Neural cell (in vitro differentiated cells): ENCODE measurements around the gene TIMM44. TPM values are rescaled to one million over a fixed set of nuclear protein-coding genes. Genes with fewer than 3 reads are reported as not detected.

ENCODE experiments used
- H2AFZ ChIP-seq: fragments of 200-600, 300-800 bp; sonication (generic), shearing (Covaris generic); 2 replicates; pipeline ENCODE4 v1.6.0; 2014; ENCODE audit warnings: low read depth, mild to moderate bottlenecking, antibody characterized with exemption, low read length, moderate library complexity
- H3F3A ChIP-seq: fragments of 200-600 bp; shearing (Covaris generic); 2 replicates; pipeline ENCODE4 v1.6.1; 2016; ENCODE audit warnings: mild to moderate bottlenecking, moderate library complexity, mixed read lengths, antibody characterized with exemption, low read length; ENCODE audit not compliant: insufficient read depth, poor library complexity, severe bottlenecking
- H3K27ac ChIP-seq: fragments of 200-600, 300-800 bp; sonication (generic), shearing (Covaris generic); 2 replicates; pipeline ENCODE4 v1.5.1; 2014; ENCODE audit warnings: mild to moderate bottlenecking, low read length, moderate library complexity
- H3K27me3 ChIP-seq: fragments of 300-800, 200-600 bp; sonication (generic), shearing (Covaris generic); 2 replicates; pipeline ENCODE4 v1.6.0; 2014; ENCODE audit warnings: mild to moderate bottlenecking, low read depth, low read length, moderate library complexity; ENCODE audit not compliant: insufficient read depth
- H3K36me3 ChIP-seq: fragments of 300-800, 200-600 bp; sonication (generic), shearing (Covaris generic); 2 replicates; pipeline ENCODE4 v1.5.1; 2014; ENCODE audit warnings: mild to moderate bottlenecking, antibody characterized with exemption, low read length, moderate library complexity; ENCODE audit not compliant: insufficient read depth
- H3K4me2 ChIP-seq: fragments of 300-800, 200-600 bp; sonication (generic), shearing (Covaris generic); 2 replicates; pipeline ENCODE4 v1.6.0; 2014; ENCODE audit warnings: mild to moderate bottlenecking, low read length
- H3K4me3 ChIP-seq: fragments of 300-800, 200-600 bp; sonication (generic), shearing (Covaris generic); 2 replicates; pipeline ENCODE4 v1.5.1; 2014; ENCODE audit warnings: mild to moderate bottlenecking, low read length, moderate library complexity
- H3K79me2 ChIP-seq: fragments of 200-600 bp; shearing (Covaris generic); replicated peaks from 2 replicates; pipeline ENCODE4 v1.6.0; 2014; ENCODE audit warnings: mild to moderate bottlenecking, low read length, moderate library complexity; ENCODE audit not compliant: insufficient read depth
- H3K9ac ChIP-seq: fragments of 300-800, 200-600 bp; sonication (generic), shearing (Covaris generic); 2 replicates; pipeline ENCODE4 v1.6.1; 2016; ENCODE audit warnings: mild to moderate bottlenecking, low read length, mixed read lengths
- H3K9me2 ChIP-seq: fragments of 200-600 bp; shearing (Covaris generic); 2 replicates; pipeline ENCODE4 v1.6.1; 2016; ENCODE audit warnings: mild to moderate bottlenecking, low read length, mixed read lengths; ENCODE audit not compliant: insufficient read depth
- H3K9me3 ChIP-seq: fragments of 200-600, 300-800 bp; sonication (generic), shearing (Covaris generic); 2 replicates; pipeline ENCODE4 v1.6.1; 2016; ENCODE audit warnings: mild to moderate bottlenecking, mixed run types, low read length, moderate library complexity, mixed read lengths
- H4K20me1 ChIP-seq: fragments of 200-600 bp; shearing (Covaris generic); 2 replicates; pipeline ENCODE4 v1.6.1; 2016; ENCODE audit warnings: mild to moderate bottlenecking, mixed run types; ENCODE audit not compliant: insufficient read depth
- CTCF ChIP-seq: fragments of 450-650 bp; IDR thresholded peaks from 2 replicates; pipeline ENCODE4 v1.5.1; 2014; ENCODE audit warnings: antibody characterized with exemption, mild to moderate bottlenecking, moderate library complexity; ENCODE audit not compliant: poor library complexity, severe bottlenecking
- EP300 ChIP-seq: fragments of 450-650 bp; conservative IDR thresholded peaks from 2 replicates; pipeline ENCODE4 v1.6.1; 2014; ENCODE audit warnings: antibody characterized with exemption, mild to moderate bottlenecking, moderate library complexity; ENCODE audit not compliant: poor library complexity, severe bottlenecking
- EZH2 ChIP-seq: fragments of 200-600, 300-800 bp; shearing (Covaris generic), sonication (generic); IDR thresholded peaks from 2 replicates; pipeline ENCODE4 v1.6.1; 2014; ENCODE audit warnings: antibody characterized with exemption, low read length, borderline replicate concordance, mild to moderate bottlenecking; ENCODE audit not compliant: insufficient read depth, poor library complexity, severe bottlenecking
- MXI1 ChIP-seq: fragments of 450-650 bp; conservative IDR thresholded peaks from 2 replicates; pipeline ENCODE4 v1.6.1; 2014; ENCODE audit warnings: antibody characterized with exemption, mild to moderate bottlenecking; ENCODE audit not compliant: poor library complexity, severe bottlenecking
- POLR2AphosphoS5 ChIP-seq: IDR thresholded peaks from 2 replicates; pipeline ENCODE4 v1.6.1; 2012
- RAD21 ChIP-seq: fragments of 450-650 bp; conservative IDR thresholded peaks from 2 replicates; pipeline ENCODE4 v1.6.1; 2014; ENCODE audit warnings: antibody characterized with exemption, mild to moderate bottlenecking, moderate library complexity
- SMC3 ChIP-seq: fragments of 450-650 bp; conservative IDR thresholded peaks from 2 replicates; pipeline ENCODE4 v1.6.1; 2014; ENCODE audit warnings: antibody characterized with exemption, mild to moderate bottlenecking, moderate library complexity; ENCODE audit not compliant: poor library complexity
- TAF1 ChIP-seq: IDR thresholded peaks from 2 replicates; pipeline ENCODE4 v1.6.1; 2012; ENCODE audit warnings: low read depth
- polyA plus RNA-seq: library from polyadenylated mRNA; depleted of rRNA; stranded (reverse); fragments of >200 nt; gene quantifications from 2 replicates; pipeline ENCODE4 v1.2.3, GENCODE V29; 2014
- TF ChIP-seq, protein P1 (sequence below): IDR thresholded peaks from 2 replicates; pipeline ENCODE4 v1.6.1; 2012; ENCODE audit warnings: borderline replicate concordance

TIMM44 gene
- polyA plus RNA-seq, 1 donor from 2014 or later = 48.3 TPM

DNA sequence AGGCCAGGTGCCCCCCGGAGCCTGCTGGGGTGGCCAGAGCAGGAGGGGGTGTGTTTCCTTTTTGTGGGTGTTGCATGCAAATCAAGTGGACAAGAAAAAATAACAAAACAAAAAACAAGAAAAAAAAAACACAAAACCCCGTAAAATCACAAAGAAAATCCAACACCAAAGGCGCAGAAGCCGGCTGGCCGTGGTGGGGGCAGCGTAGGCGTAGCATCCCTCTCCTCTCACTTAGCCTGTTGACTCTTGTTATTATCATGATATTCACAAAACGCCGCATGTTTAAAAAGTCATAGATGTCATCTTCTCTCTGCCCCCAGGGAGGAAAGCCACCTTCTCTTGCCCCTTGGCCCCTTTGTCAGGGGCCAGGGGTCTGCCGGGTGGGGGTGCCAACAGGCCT lies 29.8 kb downstream of the TIMM44 start:
- Histone ChIP-seq H3K9ac (no peak overlapping the region), H2AFZ (no peak overlapping the region), H4K20me1 (no peaks in the 10 kb centered on the region), H3K9me2 (no peaks in the 10 kb centered on the region), H3K9me3 (no peaks in the 10 kb centered on the region), H3K79me2 (no peaks in the 10 kb centered on the region), H3K4me2 (no peak overlapping the region), H3K4me3 (no peak overlapping the region), H3K36me3 (no peaks in the 10 kb centered on the region), H3F3A (no peaks in the 10 kb centered on the region), H3K27ac (no peak overlapping the region), H3K27me3 (peaks cover 46% of the 10 kb centered on the region)
- TF ChIP-seq SMC3 = no peak
- TF ChIP-seq EP300 = no peak
- TF ChIP-seq, protein P1, sequence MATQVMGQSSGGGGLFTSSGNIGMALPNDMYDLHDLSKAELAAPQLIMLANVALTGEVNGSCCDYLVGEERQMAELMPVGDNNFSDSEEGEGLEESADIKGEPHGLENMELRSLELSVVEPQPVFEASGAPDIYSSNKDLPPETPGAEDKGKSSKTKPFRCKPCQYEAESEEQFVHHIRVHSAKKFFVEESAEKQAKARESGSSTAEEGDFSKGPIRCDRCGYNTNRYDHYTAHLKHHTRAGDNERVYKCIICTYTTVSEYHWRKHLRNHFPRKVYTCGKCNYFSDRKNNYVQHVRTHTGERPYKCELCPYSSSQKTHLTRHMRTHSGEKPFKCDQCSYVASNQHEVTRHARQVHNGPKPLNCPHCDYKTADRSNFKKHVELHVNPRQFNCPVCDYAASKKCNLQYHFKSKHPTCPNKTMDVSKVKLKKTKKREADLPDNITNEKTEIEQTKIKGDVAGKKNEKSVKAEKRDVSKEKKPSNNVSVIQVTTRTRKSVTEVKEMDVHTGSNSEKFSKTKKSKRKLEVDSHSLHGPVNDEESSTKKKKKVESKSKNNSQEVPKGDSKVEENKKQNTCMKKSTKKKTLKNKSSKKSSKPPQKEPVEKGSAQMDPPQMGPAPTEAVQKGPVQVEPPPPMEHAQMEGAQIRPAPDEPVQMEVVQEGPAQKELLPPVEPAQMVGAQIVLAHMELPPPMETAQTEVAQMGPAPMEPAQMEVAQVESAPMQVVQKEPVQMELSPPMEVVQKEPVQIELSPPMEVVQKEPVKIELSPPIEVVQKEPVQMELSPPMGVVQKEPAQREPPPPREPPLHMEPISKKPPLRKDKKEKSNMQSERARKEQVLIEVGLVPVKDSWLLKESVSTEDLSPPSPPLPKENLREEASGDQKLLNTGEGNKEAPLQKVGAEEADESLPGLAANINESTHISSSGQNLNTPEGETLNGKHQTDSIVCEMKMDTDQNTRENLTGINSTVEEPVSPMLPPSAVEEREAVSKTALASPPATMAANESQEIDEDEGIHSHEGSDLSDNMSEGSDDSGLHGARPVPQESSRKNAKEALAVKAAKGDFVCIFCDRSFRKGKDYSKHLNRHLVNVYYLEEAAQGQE = no peak
- TF ChIP-seq EZH2 = no peak
- TF ChIP-seq CTCF = no peak
- TF ChIP-seq MXI1 = no peak
- no peak for TF ChIP-seq RAD21
- no peak for TF ChIP-seq TAF1
- no peak for TF ChIP-seq POLR2AphosphoS5

DNA sequence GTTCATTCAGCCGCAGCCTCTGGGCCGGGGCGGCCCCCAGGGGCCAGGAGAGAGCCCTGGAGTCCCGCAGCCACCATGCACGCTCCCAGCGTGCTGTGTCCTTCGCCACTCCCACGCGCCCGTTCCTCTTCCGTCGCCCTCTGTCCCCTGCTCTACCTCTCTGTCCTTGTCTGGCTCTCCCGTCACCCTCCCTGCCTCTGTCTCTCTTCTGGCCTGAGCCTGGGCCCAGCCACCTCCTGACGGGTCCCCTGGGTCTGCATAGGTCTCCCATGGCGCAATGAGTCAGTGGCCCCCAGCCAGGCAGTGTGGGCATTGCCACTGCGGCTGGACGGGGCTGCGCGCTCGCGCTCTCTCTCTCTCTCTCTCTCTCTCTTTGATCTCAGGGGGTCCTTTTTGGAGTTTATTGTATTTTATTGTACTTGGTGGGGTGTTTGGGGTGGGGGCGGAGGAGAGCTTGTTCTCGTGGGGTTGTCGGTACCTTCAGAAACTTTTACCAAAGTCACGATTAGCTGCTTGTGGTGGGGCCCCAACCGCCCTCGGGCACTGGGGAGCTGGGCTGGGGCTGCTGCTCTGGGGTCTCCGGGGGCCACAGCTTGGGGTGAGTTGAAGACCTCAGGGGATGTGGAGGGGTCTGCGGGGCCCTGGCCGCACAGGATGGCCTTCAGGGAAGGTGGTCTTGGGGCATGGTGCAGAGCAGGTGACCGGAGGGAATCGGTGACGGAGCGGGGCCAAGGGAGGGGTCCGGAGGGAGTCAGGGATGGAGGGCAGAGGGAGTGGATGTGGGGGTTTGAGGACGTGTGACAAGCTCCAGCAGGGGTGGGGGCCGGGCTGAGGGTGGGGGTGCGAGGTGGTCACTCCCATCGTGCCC lies 30.5 kb downstream of the TIMM44 start:
- H3K9ac ChIP-seq = no peak overlapping the region
- no peaks in the 10 kb centered on the region for H3K36me3 ChIP-seq
- no peaks in the 10 kb centered on the region for H4K20me1 ChIP-seq

More for the DNA sequence above, 30.5 kb downstream of the TIMM44 start:
- Histone ChIP-seq H3K79me2 (no peaks in the 10 kb centered on the region), H3K27me3 (peaks cover 40% of the 10 kb centered on the region), H3K9me3 (no peaks in the 10 kb centered on the region), H2AFZ (no peak overlapping the region), H3K9me2 (no peaks in the 10 kb centered on the region), H3F3A (no peaks in the 10 kb centered on the region), H3K4me3 (no peak overlapping the region), H3K27ac (no peak overlapping the region), H3K4me2 (no peak overlapping the region)
- TF ChIP-seq MXI1 = no peak
- TF ChIP-seq RAD21 = no peak
- no peak for TF ChIP-seq CTCF
- TF ChIP-seq TAF1 = no peak
